Measurements from ENCODE around the gene TACSTD2. TPM values are rescaled to one million over a fixed set of nuclear protein-coding genes. Genes with fewer than 3 reads are reported as not detected.
"Not testable (repeated sequence)": the region's sequence is repeated elsewhere in the genome, so short reads cannot be mapped to it uniquely, and the experiment has no call there.

TACSTD2 gene
- total RNA-seq, 4 donors from 2014 or later = 151 to 724 (median 511) TPM

- WGBS = 94% methylated on average over 2 of the region's 2 CpGs
- H3K36me3 ChIP-seq = no peaks in the 10 kb centered on the region
- no peak overlapping the region for H3K27ac ChIP-seq
- H3K4me1 ChIP-seq = peaks cover 46% of the 10 kb centered on the region
- TF ChIP-seq POLR2A (IDR thresholded peaks at IDR 0.05) (no peak), EP300 (IDR thresholded peaks at IDR 0.05) (no peak), POLR2AphosphoS5 (IDR thresholded peaks at IDR 0.05) (no peak)
- TF ChIP-seq, protein P1, sequence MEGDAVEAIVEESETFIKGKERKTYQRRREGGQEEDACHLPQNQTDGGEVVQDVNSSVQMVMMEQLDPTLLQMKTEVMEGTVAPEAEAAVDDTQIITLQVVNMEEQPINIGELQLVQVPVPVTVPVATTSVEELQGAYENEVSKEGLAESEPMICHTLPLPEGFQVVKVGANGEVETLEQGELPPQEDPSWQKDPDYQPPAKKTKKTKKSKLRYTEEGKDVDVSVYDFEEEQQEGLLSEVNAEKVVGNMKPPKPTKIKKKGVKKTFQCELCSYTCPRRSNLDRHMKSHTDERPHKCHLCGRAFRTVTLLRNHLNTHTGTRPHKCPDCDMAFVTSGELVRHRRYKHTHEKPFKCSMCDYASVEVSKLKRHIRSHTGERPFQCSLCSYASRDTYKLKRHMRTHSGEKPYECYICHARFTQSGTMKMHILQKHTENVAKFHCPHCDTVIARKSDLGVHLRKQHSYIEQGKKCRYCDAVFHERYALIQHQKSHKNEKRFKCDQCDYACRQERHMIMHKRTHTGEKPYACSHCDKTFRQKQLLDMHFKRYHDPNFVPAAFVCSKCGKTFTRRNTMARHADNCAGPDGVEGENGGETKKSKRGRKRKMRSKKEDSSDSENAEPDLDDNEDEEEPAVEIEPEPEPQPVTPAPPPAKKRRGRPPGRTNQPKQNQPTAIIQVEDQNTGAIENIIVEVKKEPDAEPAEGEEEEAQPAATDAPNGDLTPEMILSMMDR (IDR thresholded peaks at IDR 0.05) = no peak
- H3K27me3 ChIP-seq = no peaks in the 10 kb centered on the region
- H3K9me3 ChIP-seq = no peaks in the 10 kb centered on the region
- no peak for DNase-seq (ENCODE audit: low spot score in 2 of 2)
- no peak overlapping the region for H3K4me3 ChIP-seq
Measured at GRCh38 chr1:58587667-58588066, 10.6 kb upstream of the TACSTD2 start.

DNA sequence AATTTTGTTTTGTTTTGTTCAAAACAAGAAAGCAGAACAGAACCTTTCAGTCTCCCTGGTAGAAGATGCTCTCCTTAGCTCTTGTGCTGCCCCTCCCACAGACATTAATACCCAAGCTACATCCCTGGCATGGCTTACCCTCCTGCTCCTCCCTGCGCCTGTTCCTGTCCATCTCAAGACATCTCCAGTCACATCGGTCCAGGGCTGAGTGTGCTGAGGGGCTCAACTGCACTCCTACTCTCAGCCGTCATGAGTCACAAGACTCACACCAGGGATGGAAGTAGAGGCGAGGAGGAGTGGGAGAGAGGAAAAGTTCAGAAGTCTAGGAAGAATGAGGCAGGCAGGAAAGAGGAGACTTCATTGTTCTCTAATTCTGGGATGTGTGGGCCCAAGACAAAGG, 9.2 kb upstream of the TACSTD2 start:
- Histone ChIP-seq H3K4me1 (peaks cover 32% of the 10 kb centered on the region), H3K36me3 (no peaks in the 10 kb centered on the region), H3K4me3 (no peak overlapping the region), H3K27me3 (no peaks in the 10 kb centered on the region), H3K9me3 (no peaks in the 10 kb centered on the region), H3K27ac (no peak overlapping the region)
- DNase-seq (ENCODE audit: low spot score in 2 of 2) = no peak
- WGBS = 96% methylated on average over 4 of the region's 4 CpGs
- TF ChIP-seq POLR2AphosphoS5 (IDR thresholded peaks at IDR 0.05) = no peak
- no peak for TF ChIP-seq POLR2A (IDR thresholded peaks at IDR 0.05)
- no peak for TF ChIP-seq EP300 (IDR thresholded peaks at IDR 0.05)

GRCh38 chr1:58585581-58586151, 8.6 kb upstream of the TACSTD2 start:
- H3K4me3 ChIP-seq = no peak overlapping the region
- peak overlapping the region; percentile 77 for H3K27ac ChIP-seq
- H3K27me3 ChIP-seq = no peaks in the 10 kb centered on the region
- TF ChIP-seq POLR2A (IDR thresholded peaks at IDR 0.05) = no peak
- H3K9me3 ChIP-seq = no peaks in the 10 kb centered on the region
- 70% methylated on average over 3 of the region's 3 CpGs for WGBS
- no peak for DNase-seq (ENCODE audit: low spot score in 2 of 2)
- peaks cover 31% of the 10 kb centered on the region for H3K4me1 ChIP-seq
- H3K36me3 ChIP-seq = no peaks in the 10 kb centered on the region

- no peaks in the 10 kb centered on the region for H3K9me3 ChIP-seq
- no peak for DNase-seq (ENCODE audit: low spot score in 2 of 2)
- TF ChIP-seq EP300 (IDR thresholded peaks at IDR 0.05) = no peak
- no peak for TF ChIP-seq POLR2AphosphoS5 (IDR thresholded peaks at IDR 0.05)
- no peak for TF ChIP-seq POLR2A (IDR thresholded peaks at IDR 0.05)
- TF ChIP-seq, protein P1 (IDR thresholded peaks at IDR 0.05) = no peak
- no peaks in the 10 kb centered on the region for H3K27me3 ChIP-seq
- WGBS = 25% methylated on average over 2 of the region's 2 CpGs
- H3K27ac ChIP-seq = peak overlapping the region; percentile 77
- H3K4me1 ChIP-seq = peaks cover 31% of the 10 kb centered on the region
- H3K36me3 ChIP-seq = no peaks in the 10 kb centered on the region
- H3K4me3 ChIP-seq = no peak overlapping the region
Measured at GRCh38 chr1:58585166-58585565, 8.1 kb upstream of the TACSTD2 start.

- H3K36me3 ChIP-seq = no peaks in the 10 kb centered on the region
- DNase-seq (ENCODE audit: low spot score in 2 of 2) = peak in 1 of 2 donors; percentile 72
- no peaks in the 10 kb centered on the region for H3K27me3 ChIP-seq
- TF ChIP-seq POLR2A (IDR thresholded peaks at IDR 0.05) (no peak), POLR2AphosphoS5 (IDR thresholded peaks at IDR 0.05) (peak in 2 of 3 donors; percentile 9 to 13)
- TF ChIP-seq, protein P1 (IDR thresholded peaks at IDR 0.05) = no peak
- no peak overlapping the region for H3K4me3 ChIP-seq
- peak overlapping the region; percentile 77 for H3K27ac ChIP-seq
- 10% methylated on average over 8 of the region's 8 CpGs for WGBS
- H3K4me1 ChIP-seq = peaks cover 30% of the 10 kb centered on the region
- H3K9me3 ChIP-seq = no peaks in the 10 kb centered on the region
Measured at GRCh38 chr1:58584082-58584895, 7.2 kb upstream of the TACSTD2 start.

- TF ChIP-seq, protein P1 (IDR thresholded peaks at IDR 0.05) = no peak
- TF ChIP-seq POLR2A (IDR thresholded peaks at IDR 0.05) (no peak), POLR2AphosphoS5 (IDR thresholded peaks at IDR 0.05) (no peak), EP300 (IDR thresholded peaks at IDR 0.05) (no peak)
Measured at GRCh38 chr1:58583496-58583895, 6.4 kb upstream of the TACSTD2 start.

DNA sequence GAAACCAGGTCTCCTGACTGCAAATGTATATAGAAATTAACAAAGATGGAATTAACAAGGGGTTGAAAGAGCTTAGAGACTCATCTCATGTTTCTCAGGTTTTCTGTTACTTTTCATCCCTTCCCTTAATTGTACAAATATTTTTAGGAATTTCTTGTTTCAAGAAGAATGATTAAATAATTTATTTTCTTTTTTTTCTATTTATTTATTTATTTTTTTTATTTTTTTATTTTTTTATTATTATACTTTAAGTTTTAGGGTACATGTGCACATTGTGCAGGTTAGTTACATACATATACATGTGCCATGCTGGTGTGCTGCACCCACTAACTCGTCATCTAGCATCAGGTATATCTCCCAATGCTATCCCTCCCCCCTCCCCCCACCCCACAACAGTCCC, 5.1 kb upstream of the TACSTD2 start:
- not testable (repeated sequence) for DNase-seq (ENCODE audit: low spot score in 2 of 2); H3K27me3 ChIP-seq; H3K4me3 ChIP-seq; H3K9me3 ChIP-seq; H3K36me3 ChIP-seq; H3K27ac ChIP-seq
- H3K4me1 ChIP-seq = peaks cover 36% of the 10 kb centered on the region
- 93% methylated on average over 1 of the region's 1 CpG for whole genome bisulfite sequencing

More at GRCh38 chr1:58583496-58583895, 6.4 kb upstream of the TACSTD2 start:
- Histone ChIP-seq H3K4me1 (peaks cover 28% of the 10 kb centered on the region), H3K9me3 (no peaks in the 10 kb centered on the region), H3K4me3 (no peak overlapping the region), H3K27me3 (no peaks in the 10 kb centered on the region), H3K36me3 (no peaks in the 10 kb centered on the region), H3K27ac (peak overlapping the region; percentile 77)
- no peak for DNase-seq (ENCODE audit: low spot score in 2 of 2)
- WGBS = 53% methylated on average over 1 of the region's 1 CpG
